Vagina (tissue), 2 donors: ENCODE results near the gene DACT2. TPM values are rescaled to one million over a fixed set of nuclear protein-coding genes. Genes with fewer than 3 reads are reported as not detected.

ENCODE experiments used
- DNase-seq, 2 donors: peaks; one replicate each; pipeline ENCODE4 v3.0.0-alpha.2; 2017; ENCODE audit errors: extremely low spot score in 2 of 2
- H3K27ac ChIP-seq: fragments of 200-600 bp; sonication (generic); one replicate; pipeline ENCODE4 v1.5.1; 2019
- H3K27me3 ChIP-seq: fragments of 200-600 bp; sonication (generic); one replicate; pipeline ENCODE4 v1.5.1; 2019
- H3K36me3 ChIP-seq, 2 donors: fragments of 200-600 bp; sonication (generic); one replicate each; pipeline ENCODE4 v1.5.1; 2017 to 2019
- H3K4me1 ChIP-seq: fragments of 200-600 bp; sonication (generic); one replicate; pipeline ENCODE4 v1.5.1; 2019
- H3K4me3 ChIP-seq, 2 donors: fragments of 200-600 bp; sonication (generic); 1 replicate in 1 of 2; 2 replicates in 1 of 2; pipeline ENCODE4 v1.5.1; 2016 to 2019
- H3K9me3 ChIP-seq: fragments of 200-600 bp; sonication (generic); one replicate; pipeline ENCODE4 v1.5.1; 2019
- CTCF ChIP-seq, 3 experiments: fragments of 450-650 bp in 2 of 3; fragments of 200-600 bp in 1 of 3; sonication (generic) in 1 of 3; IDR thresholded peaks; one replicate each; pipeline ENCODE4 v1.5.1; 2017 to 2019; ENCODE audit warnings: antibody characterized with exemption in 3 of 3, mild to moderate bottlenecking in 2 of 3, moderate library complexity in 2 of 3
- POLR2A ChIP-seq, 2 donors: fragments of 450-650 bp; IDR thresholded peaks; one replicate each; pipeline ENCODE4 v1.6.1; 2017; ENCODE audit warnings: antibody characterized with exemption in 2 of 2, mild to moderate bottlenecking in 2 of 2, moderate library complexity in 2 of 2
- POLR2AphosphoS5 ChIP-seq, 2 donors: sonication (generic); formaldehyde crosslinking; IDR thresholded peaks; one replicate each; pipeline ENCODE4 v1.9.0; 2017; ENCODE audit warnings: antibody characterized with exemption in 2 of 2, mild to moderate bottlenecking in 2 of 2, low read depth in 1 of 2; ENCODE audit not compliant: insufficient read depth in 1 of 2
- intact Hi-C: fragments of 100-400 bp; cut with DNase I; formaldehyde crosslinking; loops from one replicate; pipeline ENCODE4 v1.15.1; 2023
- total RNA-seq: library from RNA; depleted of rRNA; stranded (reverse); fragments of >200 nt; gene quantifications from one replicate; pipeline ENCODE4 v1.2.3, GENCODE V29; 2016

Gene DACT2
- total RNA-seq, 1 donor from 2014 or later = 1.5 TPM

GRCh38 chr6:168366473-168366872, 46.9 kb upstream of the DACT2 start:
- Histone ChIP-seq H3K27me3 (no peaks in the 10 kb centered on the region), H3K9me3 (no peaks in the 10 kb centered on the region), H3K4me3 (no peak overlapping the region), H3K27ac (no peak overlapping the region), H3K4me1 (no peaks in the 10 kb centered on the region), H3K36me3 (no peaks in the 10 kb centered on the region)
- no peak for TF ChIP-seq POLR2A (IDR thresholded peaks at IDR 0.05)
- TF ChIP-seq POLR2AphosphoS5 (IDR thresholded peaks at IDR 0.05; ENCODE audit: insufficient read depth in 1 of 2, low read depth in 1 of 2) = no peak
- no peak for TF ChIP-seq CTCF (IDR thresholded peaks at IDR 0.05)
- DNase-seq = no peak
- intact Hi-C loops = no loop called here

- no peak for TF ChIP-seq POLR2AphosphoS5 (IDR thresholded peaks at IDR 0.05; ENCODE audit: insufficient read depth in 1 of 2, low read depth in 1 of 2)
- TF ChIP-seq CTCF (IDR thresholded peaks at IDR 0.05) = no peak
- TF ChIP-seq POLR2A (IDR thresholded peaks at IDR 0.05) = no peak
Observed at GRCh38 chr6:168365422-168366165, 46.0 kb upstream of the DACT2 start.

GRCh38 chr6:168364793-168365421, 45.3 kb upstream of the DACT2 start:
- DNase-seq = no peak
- no peak for TF ChIP-seq POLR2AphosphoS5 (IDR thresholded peaks at IDR 0.05; ENCODE audit: insufficient read depth in 1 of 2, low read depth in 1 of 2)
- TF ChIP-seq POLR2A (IDR thresholded peaks at IDR 0.05) = no peak
- no peak for TF ChIP-seq CTCF (IDR thresholded peaks at IDR 0.05)
- intact Hi-C loops = no loop called here
- Histone ChIP-seq H3K27me3 (no peaks in the 10 kb centered on the region), H3K4me1 (no peaks in the 10 kb centered on the region), H3K27ac (no peak overlapping the region), H3K4me3 (no peak overlapping the region), H3K9me3 (no peaks in the 10 kb centered on the region), H3K36me3 (no peaks in the 10 kb centered on the region)

More at GRCh38 chr6:168365422-168366165, 46.0 kb upstream of the DACT2 start:
- Histone ChIP-seq H3K36me3 (no peaks in the 10 kb centered on the region), H3K27me3 (no peaks in the 10 kb centered on the region), H3K4me3 (no peak overlapping the region), H3K27ac (no peak overlapping the region), H3K4me1 (no peaks in the 10 kb centered on the region), H3K9me3 (no peaks in the 10 kb centered on the region)
- intact Hi-C loops = no loop called here
- DNase-seq = no peak

GRCh38 chr6:168363811-168364792, 44.5 kb upstream of the DACT2 start:
- Histone ChIP-seq H3K27me3 (no peaks in the 10 kb centered on the region), H3K36me3 (no peaks in the 10 kb centered on the region), H3K4me1 (no peaks in the 10 kb centered on the region), H3K27ac (no peak overlapping the region), H3K4me3 (no peak overlapping the region), H3K9me3 (no peaks in the 10 kb centered on the region)
- intact Hi-C loops = no loop called here
- TF ChIP-seq CTCF (IDR thresholded peaks at IDR 0.05) = no peak
- no peak for TF ChIP-seq POLR2AphosphoS5 (IDR thresholded peaks at IDR 0.05; ENCODE audit: insufficient read depth in 1 of 2, low read depth in 1 of 2)
- TF ChIP-seq POLR2A (IDR thresholded peaks at IDR 0.05) = no peak
- no peak for DNase-seq
